GM18505 (cell line): ENCODE results near the gene IDH2.

ENCODE experiments used
- ATAC-seq: cut with Tn5 transposase; IDR thresholded peaks from one replicate; pipeline ENCODE4 v1.9.1; 2021; ENCODE audit not compliant: unreplicated experiment
- POLR2A ChIP-seq: IDR thresholded peaks from 4 replicates; pipeline ENCODE4 v1.6.1; 2011; ENCODE audit warnings: borderline replicate concordance; ENCODE audit not compliant: insufficient read depth, insufficient read length; ENCODE audit errors: extremely low read depth

IDH2 gene

DNA sequence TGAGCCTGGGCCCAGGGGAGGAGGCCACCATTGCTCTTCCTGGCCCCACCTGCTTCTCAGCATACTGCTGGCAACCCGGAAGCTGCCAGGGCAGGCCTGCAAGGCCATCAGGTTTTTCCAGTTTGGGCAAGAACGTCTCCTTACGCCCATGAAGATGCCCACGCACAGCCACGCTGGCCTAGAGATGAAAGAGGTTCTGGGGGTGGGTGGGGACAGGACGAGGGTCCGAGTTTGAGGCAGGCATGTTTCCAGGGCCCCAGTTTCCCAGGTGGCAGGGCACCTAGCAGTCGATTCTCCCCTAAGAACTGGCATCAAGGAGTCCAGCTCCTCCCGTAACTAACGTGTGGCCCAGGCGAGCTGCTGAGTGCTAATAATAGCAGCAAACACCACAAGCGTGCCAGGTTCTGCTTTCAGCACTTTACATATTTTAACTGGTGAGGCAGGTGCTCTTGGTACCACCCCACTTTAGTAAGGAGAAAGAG is 55.3 kb downstream of the IDH2 start:
- no peak for ATAC-seq
- TF ChIP-seq POLR2A: no peak

DNA sequence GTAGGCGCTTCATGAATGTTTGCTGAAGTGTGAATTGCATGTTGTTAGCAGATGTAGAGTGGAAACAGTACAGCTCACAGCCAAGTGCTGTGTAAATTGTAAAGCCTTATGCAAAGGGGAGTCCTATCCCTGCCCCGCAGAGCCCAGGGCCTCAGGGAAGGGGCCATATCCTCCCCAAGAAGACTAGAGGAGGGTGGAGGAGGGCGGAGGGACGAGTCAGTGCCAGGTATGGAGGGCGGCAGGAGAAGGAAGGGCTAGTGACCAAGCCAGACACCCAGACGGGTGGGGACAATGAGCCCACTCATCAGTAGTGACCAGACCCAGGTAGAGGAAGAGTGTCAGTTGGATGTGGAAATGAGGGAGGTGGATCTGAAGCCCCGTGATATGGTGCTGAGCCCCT is 56.0 kb downstream of the IDH2 start:
- TF ChIP-seq POLR2A: no peak
- ATAC-seq: no peak

DNA sequence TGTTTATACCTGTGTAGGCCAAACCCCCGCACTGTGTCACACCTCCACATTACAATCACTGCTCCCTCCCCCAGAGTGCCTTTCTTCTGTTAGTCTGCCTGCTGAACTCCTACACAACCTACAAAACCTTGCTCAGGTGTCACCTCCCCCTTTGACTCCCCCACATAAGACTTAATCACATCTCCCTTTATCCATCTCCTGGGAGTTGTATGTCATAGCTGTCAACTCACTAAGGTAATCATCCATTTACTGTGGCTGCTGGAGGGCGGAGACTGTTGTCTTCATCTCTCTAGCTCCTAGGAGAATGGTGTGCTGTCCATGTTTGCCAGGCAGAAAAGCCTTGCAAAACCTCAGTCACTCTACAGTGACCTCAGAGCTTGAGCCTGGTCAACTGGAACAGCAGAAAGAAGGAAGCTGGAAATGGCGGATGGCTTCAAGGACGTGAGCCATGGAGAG is 57.3 kb downstream of the IDH2 start:
- no peak for ATAC-seq

DNA sequence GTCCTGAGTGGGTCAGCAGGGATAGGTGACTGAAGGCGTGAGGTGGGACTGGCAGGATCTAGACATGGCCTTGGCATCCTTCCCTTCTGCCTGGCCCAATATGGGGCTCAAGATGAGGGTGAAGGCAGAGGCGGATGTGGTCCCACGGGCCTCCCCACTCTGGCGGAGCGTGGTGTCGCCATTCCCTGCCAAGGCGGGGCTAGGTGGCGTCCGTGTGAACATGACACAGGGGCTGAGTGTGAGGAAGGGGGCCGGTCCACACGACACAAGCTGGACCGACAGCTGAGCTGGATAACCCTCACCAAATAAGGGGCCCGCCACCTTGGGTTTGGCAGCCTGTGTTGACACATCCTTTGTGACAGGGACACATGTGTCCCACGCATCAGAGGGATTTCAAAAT is 58.1 kb downstream of the IDH2 start:
- no peak for TF ChIP-seq POLR2A
- ATAC-seq: no peak

More for the DNA sequence above, 57.3 kb downstream of the IDH2 start:
- TF ChIP-seq POLR2A: no peak

DNA sequence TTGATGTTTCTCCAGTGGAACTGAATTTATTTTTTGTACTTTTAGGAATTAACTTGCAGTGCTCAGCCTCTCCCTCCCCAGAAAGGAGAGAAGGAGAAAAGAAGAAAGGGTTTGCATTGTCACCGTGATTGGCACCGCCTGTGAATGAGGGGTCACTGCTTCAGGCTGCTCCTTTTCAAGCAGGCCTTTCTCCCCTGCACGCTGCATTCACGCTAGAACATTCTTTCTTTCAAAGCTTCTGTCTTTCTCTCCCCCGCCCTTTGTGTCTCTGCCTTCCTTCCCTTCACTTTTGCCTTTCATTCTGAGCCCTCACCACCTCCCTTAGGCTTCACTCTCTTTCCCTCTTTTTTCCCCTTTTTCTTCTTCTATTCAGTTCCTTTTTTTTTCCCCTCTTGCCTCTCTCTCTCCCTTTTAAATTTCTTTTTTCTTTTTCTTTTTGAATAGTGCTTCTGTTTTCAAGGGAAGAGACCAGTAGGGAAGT is 58.7 kb downstream of the IDH2 start:
- ATAC-seq: no peak
- no peak for TF ChIP-seq POLR2A

DNA sequence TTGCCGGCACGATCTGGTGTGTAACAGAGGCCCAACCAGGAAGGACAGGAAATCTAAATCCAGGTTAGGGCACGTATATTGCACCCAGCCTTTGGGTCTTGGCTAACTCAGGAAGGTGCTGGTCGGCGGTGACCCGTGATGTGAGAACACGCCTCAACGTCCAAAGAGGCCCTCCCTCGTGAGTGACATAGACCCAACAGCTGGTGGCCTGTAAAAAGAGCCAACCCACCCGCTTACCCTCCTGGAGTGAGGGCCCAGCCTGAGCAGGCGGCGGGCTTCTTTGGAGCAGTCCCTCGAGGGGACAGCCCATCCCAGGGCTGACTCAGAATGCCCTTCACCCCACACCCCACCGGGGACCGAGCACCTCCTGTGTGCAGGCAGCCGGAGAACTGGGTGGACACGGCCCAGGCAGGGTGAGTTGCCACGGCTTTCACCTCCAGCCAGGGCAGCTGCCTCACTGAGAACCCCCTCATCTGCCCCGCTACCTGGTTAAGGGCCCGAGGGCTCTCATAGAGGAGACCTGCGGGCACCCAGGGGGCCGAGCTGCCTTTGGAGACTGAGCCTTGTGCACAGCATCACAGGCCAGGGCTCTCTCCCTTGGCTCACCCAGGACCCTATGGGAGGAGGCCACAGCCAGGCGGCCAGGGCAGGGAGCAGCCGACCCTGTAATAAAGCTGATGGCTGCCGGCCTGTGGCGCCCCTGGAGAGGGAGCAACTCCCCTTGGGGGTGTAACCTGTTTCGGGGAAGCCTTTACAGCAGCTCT is 59.3 kb downstream of the IDH2 start:
- no peak for TF ChIP-seq POLR2A
- ATAC-seq: no peak

DNA sequence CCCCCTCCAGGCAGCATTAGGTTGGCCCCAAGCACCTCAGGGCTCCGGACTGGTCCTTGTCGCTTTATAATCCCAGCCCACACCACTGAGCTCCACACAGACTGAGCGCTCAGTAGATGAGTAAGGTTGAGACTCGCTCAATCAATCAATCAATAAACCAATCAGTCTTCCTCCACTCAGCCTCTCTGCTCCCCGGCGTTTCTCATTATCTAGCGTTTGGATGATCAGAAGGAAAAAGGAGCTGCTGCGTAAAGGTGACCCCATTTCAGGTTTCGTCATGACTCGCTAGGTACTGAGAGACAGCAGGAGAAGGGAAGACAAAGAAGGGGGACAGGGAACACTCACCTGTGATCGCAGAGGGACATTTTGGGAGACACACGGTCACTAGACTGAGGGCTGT is 59.9 kb downstream of the IDH2 start:
- ATAC-seq: no peak
- TF ChIP-seq POLR2A: no peak

DNA sequence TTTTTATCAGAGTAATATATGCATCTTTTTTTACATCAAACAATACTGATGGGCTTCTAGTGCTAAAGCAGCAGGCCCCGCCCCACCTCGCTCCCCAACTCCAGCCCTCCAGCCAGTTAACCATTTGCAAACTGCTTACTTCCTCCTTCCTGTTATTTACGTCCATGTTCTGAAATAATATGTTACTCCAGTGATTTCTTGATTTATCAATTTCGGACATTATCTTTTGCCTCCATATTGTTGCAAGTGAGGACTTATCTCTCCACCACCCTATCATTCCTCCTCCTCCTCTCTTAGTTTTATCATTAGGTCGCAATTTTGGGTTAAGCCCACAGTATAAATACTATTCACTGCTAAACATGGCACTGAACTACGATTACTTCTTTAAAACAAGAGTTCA is 61.6 kb downstream of the IDH2 start:
- TF ChIP-seq POLR2A: no peak
- ATAC-seq: no peak

DNA sequence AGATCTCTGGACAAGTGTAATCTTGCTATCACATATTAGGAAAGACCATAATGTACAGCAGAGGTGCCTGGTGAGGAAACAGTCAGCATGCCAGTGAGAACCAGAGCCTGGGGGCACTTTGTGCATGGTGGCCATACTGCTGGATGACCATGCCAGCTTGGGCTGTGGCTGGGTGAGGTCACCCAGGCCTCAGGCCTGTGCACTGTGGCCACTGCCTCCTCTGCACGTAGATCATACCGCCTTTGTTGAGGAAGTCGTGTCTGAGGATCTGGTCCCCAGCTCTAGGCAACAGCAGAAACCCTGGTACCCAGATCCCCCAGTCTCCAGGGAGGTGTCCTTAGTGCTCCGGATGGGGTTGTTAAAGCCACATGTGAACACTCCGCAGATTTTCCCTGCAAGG is 62.3 kb downstream of the IDH2 start:
- ATAC-seq: no peak
- TF ChIP-seq POLR2A: no peak

DNA sequence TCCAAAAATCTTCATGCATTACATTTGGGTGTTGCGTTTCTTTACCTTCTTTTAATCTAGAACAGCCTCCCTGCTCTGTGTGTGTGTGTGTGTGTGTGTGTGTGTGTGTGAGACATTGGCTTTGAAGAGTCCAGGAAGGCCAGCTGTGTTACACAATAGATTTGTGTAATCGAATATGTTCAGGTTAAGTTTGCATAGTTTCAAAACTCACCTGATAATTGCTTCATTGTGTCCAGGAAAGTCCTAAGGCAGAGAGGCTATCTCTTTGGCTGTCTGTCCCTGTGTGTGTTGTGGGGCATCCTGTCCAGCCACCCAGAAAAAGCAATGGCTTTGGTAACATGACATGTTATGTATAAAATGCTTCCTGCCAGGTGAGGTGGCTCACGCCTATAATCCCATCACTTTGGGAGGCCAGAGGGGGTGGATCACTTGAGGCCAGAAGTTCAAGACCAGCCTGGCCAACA is 63.6 kb downstream of the IDH2 start:
- no peak for TF ChIP-seq POLR2A
- ATAC-seq: no peak

DNA sequence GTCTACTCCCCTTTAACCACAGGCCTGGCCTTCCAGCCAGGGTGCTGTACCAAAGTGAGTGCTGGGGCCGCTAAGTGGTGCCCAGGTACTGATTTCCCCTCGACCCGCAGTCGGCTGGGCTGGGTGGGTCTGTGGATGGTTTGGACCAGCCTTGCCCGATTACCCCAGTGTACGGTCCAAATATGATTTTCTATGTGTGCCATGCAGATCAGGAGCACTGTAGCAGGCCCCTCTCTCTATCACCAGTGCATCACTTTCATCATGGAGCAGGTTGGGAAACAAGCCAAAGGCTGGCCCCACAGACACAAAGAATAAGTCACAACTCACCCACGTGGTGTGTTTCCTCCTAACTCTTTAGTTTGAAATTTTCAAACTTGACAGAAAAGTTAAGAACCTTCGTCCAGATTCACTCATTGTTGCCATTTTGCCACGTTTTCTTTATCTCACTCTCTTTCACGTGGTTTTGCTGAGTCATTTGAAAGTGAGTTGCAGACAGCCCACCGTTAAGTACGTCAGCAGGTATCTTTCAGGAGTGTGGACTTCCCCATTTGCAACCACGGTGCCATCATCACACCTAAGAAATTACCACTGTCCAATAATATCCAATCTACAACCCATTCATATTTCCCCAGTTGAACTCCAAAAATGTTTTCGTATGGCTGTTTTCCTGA is 64.2 kb downstream of the IDH2 start:
- peak; percentile 59 for ATAC-seq

DNA sequence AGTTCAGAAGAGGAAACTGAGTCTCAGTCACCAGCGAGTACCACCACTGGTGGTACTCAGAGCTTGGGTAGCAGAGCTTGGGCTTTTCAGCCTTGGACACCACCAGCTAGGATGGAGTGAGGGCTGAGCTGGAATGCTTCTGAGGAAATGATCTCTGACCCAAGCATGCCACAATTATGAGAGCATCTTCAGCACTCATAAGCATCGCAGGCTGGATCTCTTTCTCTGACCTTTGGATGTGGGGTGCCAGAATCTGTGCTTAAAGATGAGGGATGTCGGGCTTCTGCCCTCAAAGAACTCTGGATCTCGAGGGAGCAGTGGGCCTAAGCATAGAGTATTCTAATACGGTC is 64.8 kb downstream of the IDH2 start:
- no peak for ATAC-seq
- TF ChIP-seq POLR2A: no peak

More for the DNA sequence above, 64.2 kb downstream of the IDH2 start:
- no peak for TF ChIP-seq POLR2A

DNA sequence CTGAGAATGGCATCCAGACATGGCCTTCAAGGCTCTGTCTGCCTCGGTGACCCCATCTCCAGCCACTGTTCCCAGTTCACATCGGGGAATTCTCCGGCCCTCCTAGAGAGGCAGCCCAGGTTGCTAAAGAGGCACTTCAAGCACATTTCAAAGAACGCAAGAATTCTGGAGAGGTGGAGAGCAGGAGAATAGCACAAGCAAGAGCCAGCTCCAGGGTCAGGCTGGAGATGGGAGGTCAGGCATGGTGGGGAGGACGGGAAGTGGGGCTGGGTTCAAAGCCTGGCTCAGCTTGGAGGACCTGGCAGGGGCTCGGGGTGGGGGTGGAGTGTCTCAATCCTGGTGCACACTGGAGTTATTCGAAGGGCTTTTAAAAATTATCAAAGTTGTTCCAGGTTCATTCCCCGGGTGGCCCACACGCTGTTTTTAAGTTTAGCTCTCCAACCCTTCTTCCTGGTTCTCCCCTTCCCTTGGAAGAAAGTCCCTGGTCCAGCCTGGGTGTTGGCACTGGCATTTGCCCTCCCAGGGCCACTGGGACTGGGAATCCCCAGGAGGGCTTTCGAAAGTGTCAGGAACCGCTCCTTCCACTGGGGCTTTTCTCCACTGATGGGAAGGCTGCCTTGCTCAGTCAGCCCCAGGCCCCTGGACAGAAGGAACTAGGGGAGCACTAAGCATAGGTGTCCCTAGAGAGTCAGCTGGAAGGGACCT is 65.3 kb downstream of the IDH2 start:
- ATAC-seq: no peak
- no peak for TF ChIP-seq POLR2A
